ENCODE results near the gene ATAT1. TPM values are rescaled to one million over a fixed set of nuclear protein-coding genes. Genes with fewer than 3 reads are reported as not detected.

The ATAT1 gene
- total and polyA plus RNA-seq, 2 of the 13 experiments (the other 11 are each of a cell fraction or from before 2014, with no cell fraction given), result 9.2 to 23.6 TPM

GRCh38 chr6:30646450-30647241, 20.0 kb downstream of the ATAT1 start, which contains the start of gene C6orf136:
C6orf136 (plus strand) TSS chr6:30647133; CDS start chr6:30647232, 99 bp downstream.
- peak; percentile 91 for DNase-seq (ENCODE audit: low spot score)
- Histone ChIP-seq H3K4me1 (ENCODE audit: insufficient read depth, low read length) (peaks cover 38% of the 10 kb centered on the region), H3K9me3 (ENCODE audit: low read length) (no peaks in the 10 kb centered on the region), H2AFZ (ENCODE audit: low read length) (no peak within 1 kb of the TSS), H3K27ac (ENCODE audit: extremely low read length, insufficient read depth, low read length) (peak within 1 kb of the TSS; percentile 88), H3K79me2 (ENCODE audit: insufficient read depth, low read length) (peaks cover 21% of the 10 kb centered on the region), H3K36me3 (replicated peaks in 1 of 2; ENCODE audit: control insufficient read depth in 1 of 2, insufficient read depth in 2 of 2, low read length in 2 of 2) (peaks cover 10 to 45% of the 10 kb centered on the region in 2 experiments; a peak in 3 of 5 replicates), H3K4me2 (ENCODE audit: low read depth, low read length) (peak within 1 kb of the TSS; percentile 79), H3K9ac (ENCODE audit: insufficient read depth, low read depth, low read length) (peak within 1 kb of the TSS; percentile 88), H3K4me3 (replicated peaks in 1 of 3; ENCODE audit: insufficient read depth in 1 of 3, low read depth in 2 of 3, low read length in 3 of 3) (peak within 1 kb of the TSS; percentile 67 to 98 (median 94)), H3K27me3 (ENCODE audit: control insufficient read depth in 1 of 2, insufficient read depth in 2 of 2, low read length in 2 of 2) (no peaks in the 10 kb centered on the region; a peak in 1 of 5 replicates), H4K20me1 (ENCODE audit: insufficient read depth, low read length) (no peaks in the 10 kb centered on the region)
- intact Hi-C loops (cut with micrococcal nuclease; ENCODE audit: unreplicated experiment) (loop anchor here (1.0 to 2.0 kb wide), 2 partner anchors 26 to 49 kb away; partner anchors contain the start of gene DHX16), in situ Hi-C loops (cut with HindIII; ENCODE audit: extremely low pct_ligation_motif_present, low pct_unique_long_range_greater_than_20kb) (no loop called here)
- ChIA-PET CTCF (ENCODE audit: low intra/inter-chr PET ratio, low total read pairs) (no interaction called here), POLR2A (interaction anchor here (0.6 to 2.6 kb wide), 8 partner anchors 9 to 74 kb away, joined by 3 to 27 read pairs (median 9); partner anchors contain the start of genes ATAT1, DHX16, MRPS18B and NRM)
- BruUV-seq (replicated peaks), result TSS peak; percentile 70
- WGBS (ENCODE audit: low lambda C conversion rate), result 29% methylated on average over 24 of the region's 37 CpGs
- peak; percentile 73 for ATAC-seq
- peak; percentile 65 for FAIRE-seq
- TF ChIP-seq AKAP8 (CRISPR knock-in tag; IDR thresholded peaks at IDR 0.05) (no peak), NFE2L1 (CRISPR knock-in tag; IDR thresholded peaks at IDR 0.05; ENCODE audit: borderline replicate concordance) (no peak), ZXDC (CRISPR knock-in tag; IDR thresholded peaks at IDR 0.05) (no peak), GRHL1 (CRISPR knock-in tag; conservative IDR thresholded peaks at IDR 0.05) (no peak), RCOR2 (CRISPR knock-in tag; IDR thresholded peaks at IDR 0.05) (no peak), ZNF563 (CRISPR knock-in tag; IDR thresholded peaks at IDR 0.05) (no peak), ZNF639 (CRISPR knock-in tag; conservative IDR thresholded peaks at IDR 0.05) (no peak), LCORL (IDR thresholded peaks at IDR 0.05) (no peak), LCORL (CRISPR knock-in tag; IDR thresholded peaks at IDR 0.05) (no peak), SNAPC5 (CRISPR knock-in tag; IDR thresholded peaks at IDR 0.05; ENCODE audit: borderline replicate concordance) (0 out of 2 replicates have a peak, but pooled peaks have one; percentile 72), JUN (CRISPR knock-in tag; IDR thresholded peaks at IDR 0.05) (no peak), IRF2 (CRISPR knock-in tag; IDR thresholded peaks at IDR 0.05) (no peak), SUZ12 (IDR thresholded peaks at IDR 0.05; ENCODE audit: low read depth, low read length) (peak; percentile 10; the same call in 1 of the 2 replicates), MXI1 (IDR thresholded peaks at IDR 0.05; ENCODE audit: borderline replicate concordance, low read depth, low read length) (0 out of 3 replicates have a peak, but pooled peaks have one; percentile 36), ATF6 (CRISPR knock-in tag; conservative IDR thresholded peaks at IDR 0.05) (0 out of 2 replicates have a peak, but pooled peaks have one; percentile 25), WIZ (CRISPR knock-in tag; IDR thresholded peaks at IDR 0.05) (no peak)
